GM12874 (cell line): ENCODE data around the gene TBCK.

ENCODE experiments used
- CTCF ChIP-seq: IDR thresholded peaks from 2 replicates; pipeline ENCODE4 v1.5.1; 2011; ENCODE audit warnings: low read depth, mild to moderate bottlenecking, control low read depth, low read length, moderate library complexity; ENCODE audit not compliant: insufficient read depth

The TBCK gene

GRCh38 chr4:106105697-106106096 lies 210.3 kb downstream of the TBCK start:
- TF ChIP-seq CTCF, result no peak

DNA sequence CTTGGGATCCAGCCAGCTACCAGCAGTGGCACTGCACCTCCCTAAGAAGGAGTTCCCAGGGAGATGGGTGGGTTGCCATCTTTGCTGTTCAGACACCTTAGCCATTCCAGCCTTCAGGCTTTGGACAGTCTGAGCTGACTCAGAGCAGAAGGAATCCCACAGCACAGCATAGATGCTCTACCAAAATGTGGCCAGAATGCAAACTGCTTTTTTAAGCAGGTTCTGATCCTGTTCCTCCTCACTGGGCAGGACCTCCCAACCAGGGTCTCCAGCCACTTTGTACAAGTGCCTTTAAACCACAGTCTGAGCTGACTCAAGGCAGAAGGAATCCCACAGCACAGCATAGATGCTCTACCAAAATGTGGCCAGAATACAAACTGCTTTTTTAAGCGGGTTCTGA lies 211.7 kb downstream of the TBCK start:
- TF ChIP-seq CTCF, result no peak

DNA sequence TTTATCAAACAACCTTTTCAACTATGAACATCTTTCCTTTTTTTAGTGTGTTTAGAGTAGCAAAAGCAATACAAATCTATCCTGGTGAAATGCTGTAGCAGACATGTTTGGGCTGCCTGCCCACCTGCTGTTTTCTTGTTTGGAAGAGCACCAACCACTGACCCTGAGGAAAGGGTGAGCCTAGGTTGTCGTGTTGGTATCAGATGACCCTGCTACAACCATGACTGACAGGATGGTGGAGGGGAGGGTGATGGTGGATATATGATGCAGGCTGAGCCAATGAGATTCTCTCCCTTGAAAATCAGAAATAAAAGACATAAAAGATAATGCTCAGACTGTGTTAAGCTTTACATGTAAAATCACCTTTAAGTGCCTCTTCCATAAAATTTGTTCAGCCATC lies 219.6 kb downstream of the TBCK start:
- no peak for TF ChIP-seq CTCF

DNA sequence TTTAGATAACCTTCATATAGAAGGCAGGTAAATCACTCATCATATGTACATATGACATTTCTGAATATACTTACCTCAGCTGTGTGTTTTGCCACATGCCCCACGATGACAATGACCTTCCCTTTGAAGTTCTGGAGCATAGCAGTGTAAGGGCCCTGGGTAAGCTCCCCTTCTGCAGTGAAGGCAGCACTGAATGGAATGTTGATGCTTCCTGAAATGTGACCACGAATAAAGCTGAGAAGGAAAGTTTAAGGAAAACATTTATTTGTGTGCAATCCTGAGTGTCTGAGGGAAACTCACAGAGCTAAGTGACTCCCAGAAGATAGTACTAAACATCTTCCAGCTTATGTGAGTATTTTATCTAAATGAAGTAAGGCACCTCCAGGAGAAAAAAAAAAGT lies 220.6 kb downstream of the TBCK start:
- no peak for TF ChIP-seq CTCF

GRCh38 chr4:106092361-106093040 lies 223.5 kb downstream of the TBCK start:
- TF ChIP-seq CTCF, result no peak

DNA sequence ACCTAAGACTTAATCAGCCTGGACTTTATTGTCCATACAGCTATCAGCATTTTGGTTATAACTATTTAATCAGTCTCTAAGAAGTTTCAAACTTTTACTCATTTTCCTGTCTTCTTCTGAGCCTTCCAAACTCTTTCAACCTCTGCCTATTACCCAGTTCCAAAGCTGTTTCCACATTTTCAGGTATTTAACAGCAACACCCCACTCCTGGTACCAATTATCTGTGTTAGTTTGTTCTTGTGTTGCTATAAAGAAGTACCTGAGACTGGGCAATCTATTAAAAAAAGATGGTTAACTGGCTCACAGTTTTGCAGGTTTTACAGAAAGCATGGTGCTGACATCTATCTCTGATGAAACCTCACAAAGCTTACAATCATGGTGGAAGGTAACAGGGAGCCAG lies 225.2 kb downstream of the TBCK start:
- no peak for TF ChIP-seq CTCF

- TF ChIP-seq CTCF, result no peak
Measured at GRCh38 chr4:106083065-106083464, 232.9 kb downstream of the TBCK start.
